ENCODE measurements around the gene RNF152.
"Not testable (repeated sequence)": the region's sequence is repeated elsewhere in the genome, so short reads cannot be mapped to it uniquely, and the experiment has no call there.

RNF152 gene

DNA sequence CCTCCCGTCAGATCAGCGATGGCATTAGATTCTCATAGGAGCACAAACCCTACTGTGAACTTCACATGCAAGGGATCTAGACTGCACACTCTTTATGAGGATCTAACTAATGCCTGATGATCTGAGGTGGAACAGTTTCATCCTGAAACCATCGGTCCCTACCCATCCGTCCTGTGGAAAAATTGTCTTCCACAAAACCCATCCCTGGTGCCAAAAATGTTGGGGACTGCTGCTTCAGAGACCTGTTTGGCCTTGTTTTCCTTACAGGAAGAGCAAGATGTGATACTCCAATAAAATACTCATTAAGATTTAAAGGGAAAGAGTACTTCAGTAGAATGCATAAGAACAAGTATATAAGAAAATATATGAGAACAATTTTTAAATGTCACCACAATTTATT, 71.1 kb downstream of the RNF152 start:
- DNase-seq (ENCODE audit: low read depth) = no peak

DNA sequence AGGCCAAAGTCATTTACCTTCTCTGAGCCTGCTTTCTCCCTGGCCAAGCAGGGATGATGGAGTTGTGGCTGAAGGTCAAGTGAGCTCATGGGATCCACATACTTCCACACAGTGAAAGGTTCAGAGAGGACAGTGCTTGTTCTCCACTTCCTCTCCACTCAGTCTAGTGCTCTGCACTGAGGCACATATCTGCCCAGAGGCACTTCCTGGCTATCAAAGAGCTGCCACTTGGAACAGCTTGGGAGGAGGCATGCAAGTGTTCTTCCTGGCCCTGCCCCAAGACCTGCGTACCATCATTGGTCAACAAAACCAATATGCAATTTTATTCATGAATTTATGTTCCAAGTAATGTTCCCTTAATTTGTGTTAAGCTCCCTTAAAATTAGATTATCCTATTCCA, 71.9 kb downstream of the RNF152 start:
- DNase-seq (ENCODE audit: low read depth) = no peak

DNA sequence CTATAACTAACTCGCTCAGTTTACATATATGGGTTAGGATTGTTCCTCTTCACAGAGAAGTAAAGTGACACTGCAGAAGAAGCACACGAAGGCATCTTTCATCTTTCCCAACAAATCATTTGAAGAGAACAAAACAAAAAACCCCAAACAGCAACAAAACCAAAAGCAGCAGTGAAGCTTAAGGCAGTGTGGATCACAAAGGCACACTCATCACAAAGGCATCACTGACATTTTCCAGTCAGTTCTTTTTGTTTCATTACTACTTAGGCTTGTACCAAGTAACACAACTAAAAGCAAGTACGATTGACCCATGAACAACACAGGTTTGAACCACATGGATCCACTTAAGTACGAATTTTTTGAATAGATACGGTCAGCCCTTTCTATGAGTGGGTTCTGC, 75.7 kb downstream of the RNF152 start:
- DNase-seq (ENCODE audit: low read depth) = no peak

DNA sequence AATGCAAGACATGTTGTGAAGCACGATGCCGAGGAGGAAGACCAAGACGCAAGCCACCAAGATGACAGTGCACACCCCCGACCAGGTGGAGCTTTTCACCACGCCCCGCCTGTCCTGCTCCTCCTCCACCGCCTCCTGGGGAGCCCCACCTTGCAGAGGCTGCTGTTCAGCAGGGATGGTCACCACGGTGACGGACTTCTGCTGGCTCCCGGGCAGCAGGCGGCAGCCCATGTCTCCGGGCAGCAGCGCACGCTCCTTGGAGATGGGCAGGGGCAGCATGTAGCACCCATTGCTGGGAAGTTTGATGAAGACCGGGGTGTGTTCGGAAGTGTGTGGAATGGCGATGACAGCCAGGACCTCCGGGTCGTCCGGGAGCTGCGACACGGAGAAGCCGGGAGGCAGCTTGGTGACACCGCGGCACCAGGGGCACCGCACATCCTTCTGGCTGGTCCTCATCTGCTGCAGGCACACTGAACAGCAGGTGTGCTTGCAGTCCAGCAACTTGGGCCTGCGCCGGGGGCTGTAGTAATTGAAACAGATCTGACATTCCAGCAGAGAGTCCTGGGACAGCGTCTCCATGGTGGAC, 76.8 kb downstream of the RNF152 start:
- DNase-seq (ENCODE audit: low read depth) = no peak

DNA sequence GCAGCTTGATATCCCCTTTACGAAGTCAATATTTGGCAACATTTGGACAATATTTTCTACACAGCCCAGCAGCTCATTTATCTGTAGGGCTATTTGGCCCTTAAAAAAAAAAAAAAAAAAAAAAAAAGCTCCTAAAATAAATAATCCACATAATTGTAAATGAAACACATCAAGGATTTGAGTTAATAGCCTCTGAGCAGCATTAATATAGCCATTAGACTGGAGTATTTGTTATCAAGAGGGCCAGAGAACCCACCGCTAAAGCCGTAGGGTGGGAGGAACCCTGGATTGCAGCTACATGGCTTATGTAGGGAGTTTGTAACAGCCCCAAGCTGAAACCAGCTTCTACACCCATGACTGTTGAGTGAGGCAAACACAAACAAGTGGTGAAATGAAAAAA, 84.5 kb downstream of the RNF152 start:
- DNase-seq (ENCODE audit: low read depth) = no peak

DNA sequence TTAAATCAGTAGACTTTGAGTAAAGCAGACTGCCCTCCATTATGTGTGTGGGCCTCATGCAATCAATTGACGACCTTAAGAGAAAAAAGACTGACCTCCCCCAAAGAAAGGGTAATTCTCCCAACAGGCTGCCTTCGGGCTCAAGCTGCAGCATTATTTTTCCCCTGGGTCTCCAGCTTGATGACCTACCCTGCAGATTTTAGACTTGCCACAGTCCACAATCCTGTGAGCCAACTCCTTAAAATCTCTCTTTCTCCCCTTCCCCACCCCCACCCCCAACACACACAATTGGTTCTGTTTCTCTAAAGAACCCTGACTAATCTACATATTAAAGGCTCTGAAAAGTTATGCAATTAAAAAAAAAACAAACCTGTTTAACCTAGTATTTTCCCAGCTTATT, 89.4 kb downstream of the RNF152 start:
- DNase-seq (ENCODE audit: low read depth) = no peak

DNA sequence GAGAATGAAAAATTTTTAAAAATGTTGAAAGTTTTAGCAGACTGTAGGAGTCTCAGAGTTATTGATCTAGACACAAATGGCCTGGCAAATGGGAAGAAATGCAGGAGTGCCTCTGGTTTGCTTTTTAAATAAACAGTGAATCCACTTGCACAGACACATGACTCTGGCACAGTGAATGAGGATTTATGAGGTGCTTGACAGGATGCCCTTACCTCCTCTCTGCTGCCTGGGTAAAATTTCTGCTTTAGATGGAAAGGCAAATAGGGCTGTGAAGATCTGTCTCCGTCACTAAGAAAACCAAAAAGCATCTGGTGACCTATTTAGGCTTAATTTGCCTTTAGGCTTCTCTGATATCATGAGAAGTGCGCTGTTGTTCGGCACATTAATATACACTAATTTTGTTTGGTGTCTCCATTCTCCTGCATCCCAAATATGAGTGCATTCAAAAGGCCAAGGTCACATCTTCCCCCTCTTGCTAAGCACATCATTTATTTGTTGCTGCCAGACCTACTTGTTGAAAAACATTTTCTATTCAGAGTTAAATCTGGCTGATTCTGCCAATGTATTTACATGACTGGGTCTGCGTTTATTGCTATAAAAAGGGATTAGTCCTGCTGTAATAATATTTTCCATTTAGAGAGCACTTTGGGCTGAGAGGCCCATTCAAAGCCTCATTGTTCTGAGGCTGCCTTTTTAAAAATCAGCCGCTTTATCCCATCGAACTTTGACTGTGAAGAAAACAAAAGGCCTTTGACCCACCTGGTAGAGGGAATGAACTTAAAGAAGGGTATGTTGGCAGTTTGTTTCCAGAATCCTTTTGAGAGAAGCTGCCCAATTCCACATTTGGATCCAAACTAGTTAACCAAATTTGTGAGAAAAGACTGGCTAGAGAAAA, 94.9 kb downstream of the RNF152 start:
- no peak for DNase-seq (ENCODE audit: low read depth)

DNA sequence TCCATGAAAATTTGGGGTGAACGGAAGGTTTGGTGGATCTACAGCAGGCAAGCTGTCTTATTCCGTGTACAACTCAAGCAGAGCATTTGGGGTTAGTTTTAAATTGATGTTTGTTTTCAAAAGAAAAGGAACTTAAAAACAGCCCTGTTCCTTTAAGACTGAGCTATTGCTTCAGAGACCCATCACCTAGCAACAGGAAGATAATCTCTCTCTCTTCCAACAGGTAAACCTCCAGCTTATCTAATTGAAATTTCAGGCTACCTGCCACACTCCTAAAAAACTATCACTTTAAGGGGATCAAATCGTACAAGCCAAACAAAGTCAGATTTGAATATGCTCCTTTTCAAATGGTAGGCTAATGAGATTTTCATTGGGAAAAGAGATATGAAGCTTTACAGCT, 101.8 kb downstream of the RNF152 start:
- no peak for DNase-seq (ENCODE audit: low read depth)

DNA sequence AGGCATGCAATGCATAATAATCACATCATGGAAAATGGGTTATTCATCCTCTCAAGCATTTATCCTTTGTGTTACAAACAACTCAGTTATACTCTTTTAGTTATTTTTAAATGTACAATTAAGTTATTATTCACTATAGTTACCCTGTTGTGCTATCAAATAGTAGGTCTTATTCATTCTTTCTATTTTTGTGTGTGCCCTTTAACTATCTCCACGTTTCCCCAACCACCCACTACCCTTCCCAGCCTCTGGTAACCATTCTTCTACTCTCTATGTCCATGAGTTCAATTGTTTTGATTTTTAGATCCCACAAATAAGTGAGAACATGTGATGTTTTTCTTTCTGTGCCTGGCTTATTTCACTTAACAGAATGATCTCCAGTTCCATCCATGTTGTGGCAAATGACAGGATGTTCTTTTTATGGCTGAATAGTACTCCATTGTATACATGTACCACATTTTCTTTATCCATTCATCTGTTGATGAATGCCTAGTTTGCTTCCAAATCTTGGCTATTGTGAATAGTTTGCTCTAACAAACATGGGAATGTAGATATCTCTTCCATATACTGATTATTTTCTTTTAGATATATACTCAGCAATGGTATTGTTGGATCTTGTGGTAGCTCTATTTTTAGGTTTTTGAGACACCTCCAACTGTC, 105.7 kb downstream of the RNF152 start:
- DNase-seq (ENCODE audit: low read depth) = not testable (repeated sequence)

DNA sequence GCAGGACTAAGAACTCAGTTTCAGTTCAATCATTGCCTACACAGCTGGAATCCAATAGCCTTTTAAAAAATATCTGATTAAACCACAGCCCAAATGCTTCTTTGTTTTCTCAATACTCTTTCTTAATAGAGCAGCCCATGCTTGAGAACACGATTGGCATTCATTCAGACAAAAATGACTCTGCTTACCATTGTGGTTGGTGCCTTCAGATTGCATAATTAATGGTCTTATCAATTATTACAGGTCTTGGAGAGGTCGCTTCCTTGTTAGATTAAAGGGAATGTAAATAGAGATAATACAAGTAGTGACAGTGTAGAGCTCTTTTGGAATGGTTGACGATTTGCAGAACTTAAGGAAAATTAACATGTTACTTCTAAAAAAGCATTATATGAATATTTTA, 107.2 kb downstream of the RNF152 start:
- no peak for DNase-seq (ENCODE audit: low read depth)

DNA sequence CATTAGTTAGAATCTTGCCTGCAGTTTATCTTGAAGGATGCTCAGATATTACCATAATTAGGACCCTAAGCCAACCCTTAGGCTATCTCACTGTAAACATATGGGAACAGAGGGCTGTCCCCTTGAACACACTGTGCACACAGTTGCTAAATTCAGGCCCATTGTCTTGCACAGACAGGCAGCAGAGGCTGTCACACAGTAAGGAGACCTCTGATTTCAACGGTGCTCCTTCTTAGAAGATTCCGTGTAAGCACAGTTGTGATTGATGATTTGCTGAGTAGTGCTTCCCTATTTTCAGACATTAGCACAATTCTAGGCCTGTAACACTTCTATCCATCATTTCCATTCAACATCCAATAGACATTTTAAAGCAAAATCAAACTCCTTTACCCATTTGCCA, 108.0 kb downstream of the RNF152 start:
- no peak for DNase-seq (ENCODE audit: low read depth)

DNA sequence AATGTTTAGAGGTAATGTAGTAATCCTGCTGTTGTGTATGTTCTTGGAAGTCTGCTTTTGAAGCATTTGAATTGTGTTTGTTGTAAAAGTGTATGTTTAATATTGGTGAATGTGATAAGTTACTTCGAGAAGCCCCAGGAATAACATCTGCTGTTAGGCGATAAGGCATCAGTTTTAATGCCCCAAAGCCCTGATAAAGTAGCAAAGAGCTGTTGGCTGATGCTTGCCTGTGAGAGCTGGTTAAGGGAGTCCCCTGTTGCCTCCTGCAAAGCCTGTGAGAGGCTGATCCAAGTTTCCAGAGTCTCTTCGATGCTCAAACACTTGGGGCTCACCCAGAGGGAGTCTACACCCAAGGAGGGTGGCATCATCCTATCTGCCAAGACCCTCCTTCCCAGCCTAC, 110.3 kb downstream of the RNF152 start:
- no peak for DNase-seq (ENCODE audit: low read depth)

DNA sequence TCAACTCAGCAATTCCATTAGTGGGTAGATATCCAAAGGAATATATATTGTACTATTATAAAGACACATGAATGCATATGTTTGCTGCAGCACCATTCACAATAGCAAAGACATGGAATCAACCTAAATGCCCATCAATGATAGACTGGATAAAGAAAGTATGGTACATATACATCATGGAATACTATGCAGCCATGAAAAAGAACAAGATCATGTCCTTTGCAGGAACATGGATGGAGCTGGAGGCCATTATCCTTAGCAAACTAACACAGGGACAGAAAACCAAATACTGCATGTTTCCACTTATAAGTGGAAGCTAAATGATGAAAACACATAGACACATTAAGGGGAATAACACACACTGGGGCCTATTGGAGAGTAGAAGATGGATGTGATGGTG, 116.6 kb downstream of the RNF152 start:
- not testable (repeated sequence) for DNase-seq (ENCODE audit: low read depth)

DNA sequence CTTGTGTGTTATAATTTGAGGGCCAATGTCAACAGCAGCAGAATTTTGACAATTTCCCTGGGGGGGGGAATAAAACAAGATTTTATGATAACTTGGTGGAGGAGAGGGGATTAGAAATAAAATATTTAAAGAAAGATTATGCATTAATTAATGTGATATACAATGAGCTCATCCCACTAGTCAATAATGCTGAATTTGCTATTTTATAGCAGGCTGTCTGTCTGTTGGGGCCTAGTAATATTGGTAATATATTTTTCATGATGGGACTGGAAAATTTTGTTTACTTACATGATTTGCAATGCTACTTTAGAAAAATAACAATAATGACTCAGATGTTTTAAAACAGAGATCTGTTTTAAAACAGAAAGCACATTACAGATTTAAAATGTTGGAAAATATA, 118.0 kb downstream of the RNF152 start:
- DNase-seq (ENCODE audit: low read depth) = no peak

DNA sequence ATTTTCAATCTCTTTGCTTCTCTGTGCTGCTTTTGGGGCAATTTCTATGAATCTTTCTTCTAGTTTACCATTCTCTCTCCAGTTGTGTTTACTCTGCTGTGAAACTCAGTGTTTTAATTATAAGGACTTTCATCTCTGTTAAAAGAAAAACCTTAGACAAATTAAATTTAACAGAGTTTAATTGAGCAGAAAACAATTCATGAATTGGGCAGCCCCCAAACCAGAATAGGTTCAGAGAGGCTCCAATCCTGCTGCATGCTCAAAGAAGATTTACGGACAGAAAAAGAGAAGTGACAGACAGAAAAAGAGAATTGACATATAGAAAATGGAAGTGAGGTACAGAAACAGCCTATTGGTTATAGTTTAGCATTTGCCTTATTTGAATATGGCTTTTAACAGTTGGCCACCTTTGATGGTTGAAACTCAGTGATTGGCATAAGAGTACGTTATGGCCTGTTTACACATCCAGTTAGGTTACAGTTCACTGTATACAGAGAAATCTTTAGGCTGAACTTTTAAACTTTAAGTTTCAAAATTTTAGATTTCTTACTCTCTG, 120.4 kb downstream of the RNF152 start:
- no peak for DNase-seq (ENCODE audit: low read depth)

DNA sequence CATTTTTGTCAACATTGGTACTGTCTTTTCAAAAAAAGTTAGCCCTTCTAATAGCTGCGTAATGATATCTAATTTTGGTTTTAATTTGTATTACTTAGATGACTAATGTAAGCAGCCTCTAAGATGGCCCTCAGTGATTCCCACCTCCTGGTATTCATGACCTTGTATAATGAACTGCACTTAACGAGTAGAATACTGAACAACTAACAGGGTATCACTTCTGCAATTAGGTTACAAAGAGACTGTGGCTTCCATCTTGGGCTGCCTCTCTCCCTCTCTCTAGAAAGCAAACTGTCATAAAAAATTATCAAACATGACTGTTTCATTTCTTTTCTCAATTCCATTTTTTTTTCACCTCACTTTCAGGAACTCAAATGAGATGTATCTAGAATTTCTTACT, 120.9 kb downstream of the RNF152 start:
- no peak for DNase-seq (ENCODE audit: low read depth)

DNA sequence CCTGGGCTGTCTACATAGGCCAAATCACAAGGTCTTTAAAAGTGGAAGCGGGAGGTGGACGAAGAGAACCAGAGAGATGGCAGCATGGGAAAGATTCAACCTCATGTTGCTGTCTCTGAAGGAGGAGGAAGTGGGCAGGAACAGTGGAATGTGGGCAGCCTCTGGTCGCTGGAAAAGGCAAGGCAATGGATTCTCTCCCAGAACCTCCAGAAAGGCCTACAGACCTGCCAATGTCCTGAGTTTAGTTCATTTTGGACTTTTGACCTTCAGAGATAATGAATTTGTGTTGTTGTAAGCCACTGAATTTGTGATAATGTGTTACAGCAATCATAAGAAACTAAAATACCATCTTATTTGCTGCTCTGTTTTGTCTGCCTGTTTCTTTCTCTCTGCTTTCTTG, 122.5 kb downstream of the RNF152 start:
- no peak for DNase-seq (ENCODE audit: low read depth)

DNA sequence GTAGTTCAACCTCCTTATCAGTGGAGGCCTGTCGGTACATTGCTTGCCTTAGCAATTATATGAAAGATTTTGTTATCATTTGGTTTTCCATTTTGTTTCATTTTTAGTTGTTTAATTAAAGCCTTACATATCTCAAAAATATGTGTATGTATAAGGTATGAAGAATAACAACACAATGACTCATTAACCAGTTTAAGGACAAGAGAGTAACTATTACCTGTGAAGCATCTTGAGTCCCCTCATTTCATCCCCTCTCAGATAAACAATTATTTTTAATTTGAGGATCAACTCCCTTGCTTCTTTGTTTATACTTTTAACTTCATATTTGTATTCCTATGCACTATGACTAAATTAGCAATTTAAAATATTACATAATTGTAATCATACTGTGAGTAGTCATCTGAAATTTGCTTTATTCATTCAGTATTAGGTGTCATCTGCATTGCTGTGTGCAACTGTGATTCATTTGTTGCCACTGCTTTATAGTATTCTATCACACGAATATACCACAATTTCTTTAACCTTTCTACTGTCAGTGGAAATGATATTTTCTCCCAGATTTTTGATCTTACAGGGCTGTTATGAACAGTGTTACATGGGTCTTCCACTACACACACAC, 126.4 kb downstream of the RNF152 start:
- DNase-seq (ENCODE audit: low read depth) = no peak

DNA sequence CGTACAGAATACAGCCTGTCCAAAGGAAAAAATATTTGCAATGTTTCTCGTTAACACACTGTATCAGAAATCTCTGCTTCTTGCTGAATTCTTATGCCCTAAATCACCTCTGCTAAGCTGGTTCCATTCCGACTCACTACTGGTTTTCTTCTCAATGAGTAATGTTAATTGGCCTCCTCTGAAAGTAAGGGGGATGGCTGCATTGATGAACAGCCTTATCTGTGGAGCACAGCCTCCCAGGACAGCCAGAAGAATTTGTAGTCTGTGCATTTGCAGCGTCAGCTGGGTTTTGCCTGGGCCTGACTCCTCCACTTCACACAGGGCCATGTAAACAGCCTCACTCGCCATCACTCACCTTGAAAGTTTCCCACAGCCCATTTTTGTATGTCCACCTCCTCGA, 127.7 kb downstream of the RNF152 start:
- no peak for DNase-seq (ENCODE audit: low read depth)

DNA sequence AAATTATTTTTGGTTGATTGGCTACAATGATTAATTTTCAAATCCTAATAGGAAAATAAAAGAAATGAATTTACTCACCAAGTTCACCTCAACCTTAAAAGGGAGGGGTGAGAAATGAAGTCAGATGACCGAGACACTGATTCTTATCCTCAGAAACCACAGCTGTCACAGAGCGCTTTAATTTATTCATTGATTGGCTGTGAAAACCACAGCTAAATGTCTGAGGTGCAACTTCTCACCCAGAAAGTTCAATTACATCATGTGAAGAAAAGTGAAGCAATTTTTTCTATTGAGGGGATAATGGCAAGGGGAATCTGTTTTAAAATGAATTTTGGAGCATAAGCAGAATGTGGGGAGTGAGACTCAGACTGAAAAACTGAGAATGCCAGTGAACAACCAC, 128.4 kb downstream of the RNF152 start:
- no peak for DNase-seq (ENCODE audit: low read depth)

DNA sequence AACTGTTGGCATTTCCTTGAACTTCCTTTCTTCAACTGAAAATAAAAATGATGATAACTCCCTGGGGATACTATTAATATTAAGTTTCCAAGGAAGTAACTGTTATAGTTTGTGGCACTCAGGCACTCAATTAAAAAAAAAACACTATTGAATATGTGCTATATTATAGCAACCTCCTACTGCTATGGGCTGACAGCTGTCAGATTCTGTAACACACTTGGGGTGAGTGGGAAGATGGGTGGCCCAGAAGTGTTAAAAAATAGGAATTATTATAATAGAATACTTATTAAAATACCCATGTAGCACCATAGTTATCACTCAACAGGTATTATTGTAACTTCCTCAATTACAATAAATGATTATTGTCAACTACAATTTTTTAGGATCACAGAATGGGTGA, 130.9 kb downstream of the RNF152 start:
- DNase-seq (ENCODE audit: low read depth) = no peak
